NCI-H146 treated with DMSO at 0.1 percent for 48 hours (cell line): ENCODE measurements around the gene MED13.
"Not testable (repeated sequence)": the region's sequence is repeated elsewhere in the genome, so short reads cannot be mapped to it uniquely, and the experiment has no call there.

Source experiments
- DNase-seq: peaks from one replicate; lab custom pipeline; 2025; ENCODE audit not compliant: unreplicated experiment; lab: John Stamatoyannopoulos, UW

MED13 gene

DNA sequence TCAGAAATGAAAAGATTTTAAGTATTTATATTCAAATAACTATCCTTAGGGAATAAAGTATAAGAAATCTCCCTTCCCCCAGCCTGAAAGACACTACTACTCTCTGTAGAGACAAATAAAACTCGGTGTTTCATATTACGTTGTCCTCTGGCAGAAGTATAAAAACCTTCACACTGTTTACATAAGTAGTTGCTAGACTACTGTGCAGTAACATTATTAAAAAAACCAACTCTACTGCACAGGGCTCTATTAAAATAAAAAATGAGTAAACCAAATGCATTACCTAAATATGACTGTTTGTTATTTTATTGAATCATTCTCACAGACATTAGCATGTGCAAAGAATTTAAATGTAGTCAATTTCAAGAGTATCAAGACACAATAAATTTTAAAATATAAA, 67.4 kb downstream of the MED13 start:
- no peak for DNase-seq

DNA sequence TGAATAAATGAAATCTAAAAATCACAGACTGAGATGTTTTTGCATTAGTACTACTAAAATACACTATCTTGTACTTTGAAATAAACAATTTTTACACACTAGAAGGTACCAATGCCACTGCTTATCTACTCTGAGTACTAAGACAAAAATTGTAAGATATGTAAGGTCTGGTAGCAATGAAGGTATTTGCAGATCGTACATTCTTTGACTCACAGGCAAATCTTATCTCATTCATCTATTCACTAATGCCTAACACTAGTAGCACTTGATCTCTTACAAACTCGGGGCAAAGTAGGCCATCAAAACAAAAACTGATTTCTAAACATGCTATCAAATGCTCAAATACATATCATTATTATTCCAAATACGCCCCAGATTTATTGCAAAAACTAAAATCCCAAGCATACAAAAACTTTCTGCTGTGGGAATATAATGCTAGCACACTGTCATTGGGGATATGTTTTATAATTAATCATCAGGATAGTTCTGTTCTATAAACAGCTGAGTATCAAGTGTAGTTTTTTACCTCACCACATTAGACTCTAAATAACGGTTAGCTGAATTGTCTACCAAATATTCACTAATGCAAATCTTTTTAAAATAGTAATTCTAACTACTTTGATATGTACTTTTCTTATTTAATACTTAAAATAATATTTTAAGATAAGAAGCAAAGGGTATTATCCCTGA, 68.0 kb downstream of the MED13 start:
- no peak for DNase-seq

DNA sequence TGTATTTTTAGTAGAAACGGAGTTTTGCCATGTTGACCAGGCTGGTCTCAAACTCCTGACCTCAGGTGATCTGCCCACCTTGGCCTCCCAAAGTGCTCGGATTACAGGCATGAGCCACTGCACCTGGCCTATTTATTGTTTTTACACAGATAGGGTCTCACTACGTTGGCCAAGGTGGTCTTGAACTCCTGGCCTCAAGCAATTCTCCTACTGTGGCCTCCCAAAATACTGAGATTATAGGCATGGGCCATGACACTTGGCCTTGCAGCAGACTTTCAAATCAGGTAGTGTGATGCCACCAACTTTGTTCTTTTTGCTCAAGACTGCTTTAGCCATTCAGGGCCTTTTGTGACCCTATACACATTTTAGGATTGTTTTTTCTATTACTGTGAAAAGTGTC, 75.6 kb downstream of the MED13 start:
- DNase-seq: no peak

DNA sequence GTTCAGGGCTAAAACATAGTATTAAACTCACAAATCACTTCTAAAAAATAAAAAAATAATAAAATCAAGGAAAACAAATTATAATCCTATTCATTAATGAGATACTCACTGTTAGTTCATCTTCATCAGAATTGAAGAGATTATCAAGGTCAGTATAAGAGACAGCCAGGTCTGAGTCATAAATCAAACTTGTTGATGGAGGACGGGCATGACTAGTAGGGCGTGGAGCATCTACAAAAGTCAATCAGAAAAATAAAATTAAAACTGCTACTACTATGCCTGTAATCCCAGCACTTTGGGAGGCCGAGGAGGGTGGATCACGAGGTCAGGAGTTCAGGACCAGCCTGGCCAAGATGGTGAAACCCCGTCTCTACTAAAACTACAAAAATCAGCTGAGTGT, 78.2 kb downstream of the MED13 start:
- DNase-seq: no peak

DNA sequence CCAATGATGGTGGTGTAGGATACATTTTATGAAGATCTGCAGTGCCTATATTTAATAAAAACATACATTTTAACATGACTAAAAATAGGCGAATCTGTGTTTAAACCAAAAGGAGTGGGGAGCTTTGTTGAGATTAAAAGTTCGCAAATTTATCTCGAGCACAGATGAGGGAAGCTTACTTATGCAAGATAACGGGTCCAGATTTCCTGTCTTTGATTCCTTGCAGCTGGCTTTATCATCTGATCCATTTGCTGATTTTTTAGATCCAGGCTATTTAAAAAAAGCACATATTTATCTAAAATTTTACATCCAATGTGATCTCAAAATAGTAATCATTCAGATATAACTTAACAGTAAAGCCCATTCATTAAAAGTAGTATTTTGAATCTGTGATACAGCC, 80.3 kb downstream of the MED13 start:
- no peak for DNase-seq

DNA sequence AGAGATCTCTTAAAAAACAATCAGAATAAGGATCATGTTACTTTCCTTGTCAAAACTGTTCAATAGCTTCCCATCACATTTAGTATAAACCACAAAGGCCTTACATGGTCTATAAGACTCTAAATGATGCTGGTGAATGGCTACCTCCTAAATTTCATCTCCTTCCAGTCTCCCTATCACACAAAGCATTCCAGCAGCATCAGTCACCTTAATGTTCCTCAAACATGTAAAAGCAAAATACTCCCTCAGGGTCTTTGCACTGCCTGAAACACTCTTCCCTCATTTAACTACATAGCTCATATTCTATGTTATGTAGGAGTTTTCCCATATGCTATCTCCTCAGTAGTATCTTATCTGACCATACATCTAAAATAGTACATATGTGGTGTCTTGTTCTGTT, 83.8 kb downstream of the MED13 start:
- no peak for DNase-seq

DNA sequence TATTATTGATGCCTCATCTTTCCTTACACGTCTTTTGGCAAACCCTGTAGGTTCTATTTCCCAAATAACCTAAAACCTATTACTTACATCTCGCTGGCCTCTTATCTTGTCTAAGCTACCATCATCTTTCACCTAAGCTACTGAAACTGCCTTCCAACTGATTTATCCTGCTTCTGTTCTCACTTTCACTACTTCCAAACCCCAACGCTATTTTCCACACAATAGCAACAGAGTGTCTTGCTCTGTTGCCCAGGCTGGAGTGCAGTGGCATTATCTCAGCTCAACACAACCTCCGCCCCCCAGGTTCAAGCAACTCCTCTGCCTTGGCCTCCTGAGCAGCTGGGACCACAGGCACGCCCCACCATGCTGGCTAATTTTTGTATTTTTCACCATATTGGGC, 84.5 kb downstream of the MED13 start:
- no peak for DNase-seq

DNA sequence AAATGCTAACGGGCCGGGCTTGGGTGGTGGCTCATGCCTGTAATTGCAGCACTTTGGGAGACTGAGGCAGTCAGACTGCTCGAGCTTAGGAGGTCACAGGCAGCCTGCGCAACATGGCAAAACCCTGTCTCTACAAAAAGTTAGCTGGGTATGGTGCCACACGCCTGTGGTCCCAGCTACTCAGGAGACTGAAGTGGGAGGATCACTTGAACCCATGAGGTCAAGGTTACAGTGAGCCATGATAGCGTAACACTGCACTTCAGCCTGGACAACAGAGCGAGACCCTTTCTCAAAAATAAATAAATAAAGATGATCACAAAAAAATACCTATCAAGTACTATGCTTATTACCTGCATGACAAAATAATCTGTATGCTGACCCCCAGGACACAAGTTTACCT, 91.0 kb downstream of the MED13 start:
- DNase-seq: no peak

DNA sequence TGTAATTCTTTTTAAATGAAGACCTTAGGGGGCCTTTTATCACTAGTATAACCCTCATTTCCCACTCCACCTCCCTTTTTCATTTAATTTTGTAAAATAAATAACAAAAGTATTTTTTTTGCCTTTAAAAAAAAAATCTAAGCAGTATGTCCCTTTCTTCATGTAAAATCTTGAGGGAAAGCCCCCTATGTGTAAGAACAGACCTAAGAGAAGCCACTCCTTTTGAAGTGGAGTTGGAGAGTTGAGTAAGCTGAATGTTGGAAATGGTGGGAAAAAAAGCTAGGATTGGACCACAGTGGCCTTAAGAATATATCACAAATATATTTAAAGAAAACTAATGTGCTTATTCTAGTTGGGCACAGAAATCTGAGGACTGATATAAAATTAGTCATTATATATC, 92.8 kb downstream of the MED13 start:
- DNase-seq: no peak

DNA sequence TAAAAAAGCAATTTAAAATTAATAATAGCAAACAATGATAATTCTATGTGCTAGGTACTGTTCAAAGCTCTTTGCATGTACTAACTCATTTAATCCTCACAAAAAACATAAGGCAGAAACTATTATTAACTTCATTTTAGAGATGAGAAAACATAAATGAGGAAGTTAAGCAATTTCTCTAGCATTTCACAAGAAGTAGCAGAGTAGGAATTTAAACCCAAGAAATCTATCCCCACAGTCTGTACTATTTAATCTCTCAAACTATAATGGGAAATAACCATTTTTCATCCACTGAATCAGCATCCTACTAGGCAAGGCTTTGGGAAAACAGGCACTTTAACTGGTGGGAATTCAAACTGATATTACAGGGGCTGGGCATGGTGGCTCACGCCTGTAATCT, 95.0 kb downstream of the MED13 start:
- no peak for DNase-seq

DNA sequence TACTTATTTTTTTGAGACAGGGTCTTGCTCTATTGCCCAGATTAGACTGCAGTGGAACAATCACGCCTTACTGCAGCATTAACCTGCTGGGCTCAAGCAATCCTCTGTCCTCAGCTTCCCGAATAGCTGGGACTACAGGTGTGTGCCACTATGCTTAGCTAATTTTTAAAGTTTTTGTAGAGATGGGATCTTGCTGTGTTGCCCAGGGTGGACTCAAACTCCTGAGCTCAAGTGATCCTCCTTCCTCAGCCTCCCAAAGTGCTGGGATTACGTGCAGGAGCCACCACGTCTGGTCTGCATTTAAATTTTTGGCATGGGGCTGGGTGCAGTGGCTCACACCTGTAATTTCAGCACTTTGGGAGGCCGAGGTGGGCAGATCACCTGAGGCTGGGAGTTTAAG, 96.3 kb downstream of the MED13 start:
- DNase-seq: no peak

DNA sequence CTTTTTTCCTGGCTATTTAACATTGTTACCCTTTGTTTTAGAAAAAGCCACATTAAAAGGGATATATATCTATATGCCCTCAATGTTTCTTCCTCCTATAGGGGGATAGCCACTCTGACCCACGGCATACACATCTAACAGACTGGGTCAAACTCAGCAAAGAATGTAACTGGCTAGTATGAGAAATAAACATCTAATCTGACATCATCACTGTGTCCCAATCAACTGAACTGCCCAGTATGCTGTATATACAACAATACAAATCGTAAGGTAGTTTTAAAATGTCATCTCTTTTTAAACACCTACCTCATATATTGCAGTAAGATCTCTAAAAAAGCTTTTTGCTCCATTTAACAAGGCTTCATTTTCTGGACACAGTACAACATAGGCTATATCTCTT, 97.3 kb downstream of the MED13 start:
- DNase-seq: no peak

DNA sequence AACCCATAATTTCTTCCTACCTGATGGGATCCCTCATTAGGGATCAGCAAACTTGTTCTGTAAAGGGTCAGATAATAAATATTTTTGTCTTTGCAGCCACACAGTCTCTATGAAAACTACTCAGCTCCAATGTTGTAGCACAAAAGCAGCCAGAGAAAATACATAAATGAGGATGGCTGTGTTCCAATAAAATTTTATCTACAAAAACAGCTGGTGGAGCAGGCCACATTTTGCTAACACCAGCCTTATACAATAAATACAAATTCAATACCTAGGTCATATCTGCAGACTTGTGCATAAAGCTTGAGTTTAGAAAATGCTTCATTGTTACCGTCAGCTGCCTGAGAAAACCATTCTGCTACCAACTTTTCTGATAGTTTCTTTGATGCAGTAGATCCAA, 98.9 kb downstream of the MED13 start:
- no peak for DNase-seq

DNA sequence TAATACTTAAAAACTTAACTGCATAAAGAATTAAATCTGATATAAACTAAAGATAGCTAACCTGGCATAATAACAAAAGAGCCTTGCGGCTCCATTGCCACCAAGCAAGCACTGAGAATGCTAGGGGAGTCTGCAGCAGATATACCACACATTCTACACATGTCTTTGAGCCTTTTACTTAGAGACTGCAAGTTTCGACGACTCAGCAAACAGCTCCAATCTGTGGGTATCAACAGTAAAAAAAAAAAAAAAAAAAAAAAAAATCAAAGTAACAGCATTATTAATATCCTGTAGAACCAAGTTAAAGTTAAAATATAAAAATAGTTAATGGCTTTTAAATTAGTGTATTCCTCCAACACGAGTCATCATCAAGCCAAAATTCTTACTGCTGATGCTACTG, 109.5 kb downstream of the MED13 start:
- no peak for DNase-seq

DNA sequence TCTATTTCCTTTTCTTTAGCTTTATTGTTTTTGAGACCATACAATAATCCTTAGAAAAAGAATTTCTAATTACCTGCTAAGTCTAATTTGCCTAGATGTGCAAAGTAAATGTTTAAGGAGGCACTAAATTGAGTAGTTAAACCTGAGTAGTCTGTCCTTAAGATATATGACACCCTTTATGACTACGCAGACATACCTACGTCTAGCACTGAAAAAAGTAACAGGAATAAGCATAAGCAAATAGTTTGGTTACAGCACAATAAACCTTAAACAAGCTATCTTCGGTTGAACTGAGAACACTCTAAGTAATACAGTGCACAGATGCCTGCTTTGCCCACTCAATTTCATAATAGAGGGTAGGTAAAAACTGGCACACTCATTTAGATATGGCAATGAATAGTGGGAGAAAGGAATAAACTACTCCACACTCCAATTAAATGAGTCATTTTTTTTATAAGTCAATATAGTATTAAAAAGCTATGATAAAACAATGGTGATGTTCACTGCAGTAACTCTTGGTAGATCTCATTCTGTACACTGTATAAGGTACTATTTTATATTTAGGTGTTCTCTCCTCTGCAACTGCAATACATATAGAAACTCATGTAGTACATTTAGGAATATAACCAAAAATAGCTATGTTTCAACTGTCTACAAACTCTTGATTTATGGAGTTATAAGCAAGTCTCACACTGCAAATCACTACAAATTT, 117.6 kb downstream of the MED13 start:
- DNase-seq: no peak

DNA sequence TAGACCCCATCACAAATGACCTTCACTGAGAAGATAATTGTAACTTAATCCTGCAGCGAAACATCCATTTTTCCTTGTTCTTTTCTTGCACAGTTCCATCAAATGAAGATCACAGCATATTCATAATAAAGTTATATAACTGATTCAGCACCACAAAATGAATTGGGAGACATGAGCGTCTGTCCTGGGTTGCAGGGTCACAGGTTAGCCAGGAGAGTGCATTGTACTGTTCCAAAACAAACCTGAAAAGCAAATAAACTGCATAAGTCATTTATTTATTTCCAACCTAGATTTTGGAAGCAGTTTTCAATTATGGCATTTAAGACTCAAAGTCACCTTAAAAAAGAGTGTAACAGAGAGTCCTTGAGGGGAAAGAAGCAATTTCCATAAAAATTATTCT, 118.7 kb downstream of the MED13 start:
- no peak for DNase-seq

DNA sequence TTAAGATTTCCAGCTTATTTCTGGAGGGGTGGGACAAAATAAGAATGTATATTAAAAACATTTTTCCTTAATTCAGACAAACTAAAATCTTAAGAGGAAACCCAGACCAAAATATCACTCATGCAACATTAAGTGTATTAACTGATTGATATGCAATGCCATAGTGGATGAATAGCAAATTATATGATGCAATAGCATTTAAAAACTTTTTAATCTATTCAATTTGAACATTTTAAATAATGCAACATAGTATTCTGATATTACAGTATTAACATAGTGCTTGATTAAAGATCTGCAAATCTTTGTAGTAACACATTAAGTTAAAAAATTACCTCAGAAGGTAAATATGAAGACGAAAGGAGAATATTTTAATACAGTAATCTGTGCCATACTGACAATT, 122.0 kb downstream of the MED13 start:
- DNase-seq: no peak

DNA sequence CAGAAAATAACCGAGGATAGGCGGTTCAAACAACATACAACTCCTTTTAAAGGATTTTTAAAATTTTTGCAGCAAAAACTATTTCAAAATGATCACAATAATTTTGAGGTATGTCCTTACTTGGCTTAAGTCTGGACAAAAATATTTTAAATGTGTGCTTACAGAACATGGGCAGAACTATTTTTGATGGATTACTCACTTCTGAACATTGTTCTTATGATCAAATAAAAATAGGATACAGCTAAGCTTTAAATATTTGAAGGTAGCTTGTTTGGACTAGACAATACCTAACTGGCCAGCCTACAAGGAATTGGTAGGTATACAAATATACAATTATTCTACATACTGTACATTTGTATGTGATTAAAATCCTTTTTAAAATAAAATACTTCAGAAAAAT, 123.0 kb downstream of the MED13 start:
- no peak for DNase-seq

DNA sequence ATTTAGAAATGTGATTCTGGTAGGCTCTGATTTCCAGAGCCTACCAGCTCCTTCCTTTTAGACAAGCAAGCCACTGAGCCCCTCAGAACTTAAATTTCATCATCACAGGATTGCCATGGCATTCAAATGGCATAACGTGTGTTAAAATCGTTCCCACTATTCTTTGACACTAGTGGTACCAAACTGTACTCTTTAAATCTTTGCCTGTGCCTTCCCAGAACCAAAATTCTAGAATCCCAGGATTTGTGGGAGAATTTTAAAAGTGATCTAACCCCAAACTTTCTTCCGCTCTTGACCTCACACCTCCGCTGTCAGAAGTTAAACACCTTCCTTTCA, 137.0 kb downstream of the MED13 start:
- DNase-seq: no peak

DNA sequence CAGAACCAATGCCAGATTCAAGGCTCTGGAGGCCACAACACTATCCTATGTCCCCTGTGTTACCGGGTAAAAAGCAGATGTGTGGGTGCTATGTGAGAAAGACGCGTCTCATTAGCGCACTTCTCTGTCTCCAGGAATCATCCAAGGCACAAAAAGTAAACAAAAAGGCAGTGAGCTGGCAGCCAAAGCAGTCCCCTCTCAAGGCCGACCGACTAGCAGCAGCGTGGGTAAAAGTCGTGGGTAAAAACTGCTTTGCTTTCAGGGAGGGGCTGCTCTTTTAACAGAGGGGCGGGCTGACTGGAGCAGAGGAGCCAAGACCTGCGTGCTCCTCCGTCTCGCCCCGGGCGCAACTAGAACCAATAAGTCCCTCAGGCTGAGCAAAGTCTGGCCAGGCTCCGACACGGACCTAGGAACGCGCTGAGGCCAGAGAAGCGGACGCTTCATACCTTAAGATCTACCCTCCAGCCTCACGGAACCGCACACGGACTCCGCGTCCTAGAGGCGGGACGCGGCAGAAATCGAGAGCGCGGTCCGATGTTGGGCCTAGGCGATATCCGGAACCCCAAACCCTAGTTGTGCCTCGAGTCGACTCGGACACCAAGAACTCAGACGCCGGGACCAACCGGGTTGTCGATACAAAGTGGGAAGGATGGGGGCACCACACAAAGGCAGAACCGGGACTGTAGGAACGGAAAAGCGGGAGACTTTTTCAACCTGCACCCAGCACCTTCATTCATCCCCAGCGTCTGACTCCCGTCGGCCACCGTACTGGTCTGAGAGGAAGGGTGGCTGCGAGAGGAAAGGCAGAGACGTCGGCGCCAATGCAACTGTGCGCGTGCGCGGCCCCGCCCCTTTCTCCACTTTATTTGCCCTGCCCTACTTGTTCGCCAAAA, 137.6 kb downstream of the MED13 start, which contains the start of gene INTS2:
INTS2 (minus strand) TSS at position 775 of the 893 bp plus-strand sequence. CDS start 1,338 bp downstream, outside the sequence.
- peak; percentile 83 for DNase-seq

DNA sequence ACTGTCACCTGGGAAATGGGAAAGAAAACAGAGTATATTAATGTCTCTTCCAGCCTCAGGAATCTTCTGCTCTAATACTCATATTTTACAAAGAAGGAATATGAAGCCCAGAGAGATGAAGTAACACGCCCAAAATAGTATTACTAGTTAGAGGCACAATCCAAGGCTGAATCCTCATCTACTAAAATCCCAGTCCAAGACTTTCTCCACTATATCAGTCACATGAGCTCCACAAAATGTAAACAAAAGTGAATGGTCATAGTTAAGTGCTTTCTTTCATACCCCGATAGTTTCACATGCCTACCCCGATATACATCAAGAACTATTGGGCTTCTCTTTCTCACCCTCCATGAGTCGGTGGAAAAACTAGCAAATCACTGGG, 138.3 kb downstream of the MED13 start:
- DNase-seq: no peak

DNA sequence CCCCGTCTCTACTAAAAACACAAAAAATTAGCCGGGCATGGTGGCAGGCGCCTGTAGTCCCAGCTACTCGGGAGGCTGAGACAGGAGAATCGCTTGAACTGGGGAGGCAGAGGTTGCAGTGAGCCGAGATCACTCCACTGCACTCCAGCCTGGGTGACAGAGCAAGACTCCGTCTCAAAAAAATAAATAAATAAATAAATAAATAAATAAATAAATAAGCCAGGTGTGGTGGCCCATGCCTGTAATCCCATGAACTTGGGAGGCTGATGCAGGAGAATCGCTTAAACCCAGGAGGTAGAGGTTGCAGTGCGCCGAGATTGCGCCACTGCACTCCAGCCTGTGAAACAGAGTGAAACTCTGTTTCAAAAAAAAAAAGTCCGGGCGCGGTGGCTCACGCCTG, 149.9 kb downstream of the MED13 start:
- not testable (repeated sequence) for DNase-seq
